Measurements from ENCODE around the gene PDHX. TPM values are rescaled to one million over a fixed set of nuclear protein-coding genes. Genes with fewer than 3 reads are reported as not detected.

PDHX gene
- total RNA-seq, 2 donors from 2014 or later, result 41.6 to 51.8 TPM

Small RNA genes lying within 50 kb of the gene (microRNA-seq; reads per million reads assigned to microRNA genes)
- 3.2 to 9.5 reads per million in 2 donors for gene MIR1343

Other genes starting within 250 kb of the PDHX start
- gene APIP, start 239 bp upstream of the PDHX start, total RNA-seq, result 100 to 1,000 TPM in 1 of 2 donors, 10 to 100 TPM in 1; 26.4 to 100 TPM
- gene CD44, start 222.6 kb downstream of the PDHX start, total RNA-seq, result 100 to 1,000 TPM in 1 of 2 donors, 10 to 100 TPM in 1; 99.1 to 107 TPM

All from left colon (tissue), 2 donors.